ENCODE data around the gene CEP112.

- TF ChIP-seq CTCF (IDR thresholded peaks at IDR 0.05): no peak
- TF ChIP-seq POLR2A (IDR thresholded peaks at IDR 0.05): no peak
These were observed 440.7 kb downstream of the CEP112 start for GRCh38 chr17:65751263-65751662.

All from testis (tissue), 2 donors.